ENCODE data around the gene BBS1. TPM values are rescaled to one million over a fixed set of nuclear protein-coding genes. Genes with fewer than 3 reads are reported as not detected.

Gene BBS1
- total RNA-seq, 1 donor from 2014 or later: 18.8 TPM

GRCh38 chr11:66529069-66529468 lies 18.6 kb downstream of the BBS1 start:
- Mint-ChIP-seq H3K4me1 (ENCODE audit: low read depth, unreplicated experiment) (no peaks in the 10 kb centered on the region), H3K27me3 (ENCODE audit: low read depth, unreplicated experiment) (no peaks in the 10 kb centered on the region), H3K9me3 (ENCODE audit: unreplicated experiment) (peaks cover 3% of the 10 kb centered on the region), H3K4me3 (ENCODE audit: unreplicated experiment) (no peak overlapping the region), H3K27ac (ENCODE audit: unreplicated experiment) (no peak overlapping the region), H3K36me3 (ENCODE audit: low read depth, unreplicated experiment) (peaks cover 15% of the 10 kb centered on the region)
- no peak for FAIRE-seq
- no peaks in the 10 kb centered on the region for H3K27me3 ChIP-seq (ENCODE audit: insufficient read depth, low read length)
- no peak overlapping the region for H3K4me3 ChIP-seq (ENCODE audit: insufficient read depth, low read depth, low read length)
- H3K27ac ChIP-seq (ENCODE audit: low read depth, low read length): no peak overlapping the region
- no peak for TF ChIP-seq EZH2 (IDR thresholded peaks at IDR 0.05; ENCODE audit: insufficient read depth, low read length)
- no peaks in the 10 kb centered on the region for H3K4me1 ChIP-seq (ENCODE audit: insufficient read depth, low read length)
- H3K79me2 ChIP-seq (ENCODE audit: insufficient read depth, low read length): no peaks in the 10 kb centered on the region
- H3K9me3 ChIP-seq (ENCODE audit: insufficient read depth, low read depth, low read length): no peaks in the 10 kb centered on the region
- H3K9ac ChIP-seq (ENCODE audit: low read length): no peak overlapping the region
- no peak for DNase-seq (ENCODE audit: low read depth)
- H3K36me3 ChIP-seq (ENCODE audit: insufficient read depth, low read length): no peaks in the 10 kb centered on the region
- no peak overlapping the region for H3K4me2 ChIP-seq (ENCODE audit: low read length)
- no peaks in the 10 kb centered on the region for H4K20me1 ChIP-seq (ENCODE audit: insufficient read depth, low read length)
- no peak overlapping the region for H2AFZ ChIP-seq (ENCODE audit: low read depth, low read length)

DNA sequence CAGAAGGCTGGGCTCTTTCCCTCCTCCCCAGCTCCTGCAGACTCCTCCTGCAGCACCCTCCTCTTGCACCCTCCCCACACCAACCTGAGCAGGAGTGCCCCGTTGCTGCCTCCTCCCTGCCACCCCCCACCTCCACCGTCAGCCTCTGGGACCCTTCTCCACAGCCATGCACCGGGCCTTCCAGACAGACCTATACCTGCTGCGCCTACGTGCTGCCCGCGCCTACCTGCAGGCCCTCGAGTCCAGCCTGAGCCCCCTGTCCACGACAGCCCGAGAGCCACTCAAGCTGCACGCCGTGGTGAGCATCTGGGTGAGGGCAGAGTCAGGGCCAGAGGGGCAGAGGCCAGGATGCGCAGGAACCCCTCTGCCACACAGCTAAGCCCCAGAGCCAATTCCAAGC lies 19.2 kb downstream of the BBS1 start:
- FAIRE-seq (no peak), DNase-seq (ENCODE audit: low read depth) (no peak)
- no peaks in the 10 kb centered on the region for H3K27me3 Mint-ChIP-seq (ENCODE audit: low read depth, unreplicated experiment)
- TF ChIP-seq, protein P1, sequence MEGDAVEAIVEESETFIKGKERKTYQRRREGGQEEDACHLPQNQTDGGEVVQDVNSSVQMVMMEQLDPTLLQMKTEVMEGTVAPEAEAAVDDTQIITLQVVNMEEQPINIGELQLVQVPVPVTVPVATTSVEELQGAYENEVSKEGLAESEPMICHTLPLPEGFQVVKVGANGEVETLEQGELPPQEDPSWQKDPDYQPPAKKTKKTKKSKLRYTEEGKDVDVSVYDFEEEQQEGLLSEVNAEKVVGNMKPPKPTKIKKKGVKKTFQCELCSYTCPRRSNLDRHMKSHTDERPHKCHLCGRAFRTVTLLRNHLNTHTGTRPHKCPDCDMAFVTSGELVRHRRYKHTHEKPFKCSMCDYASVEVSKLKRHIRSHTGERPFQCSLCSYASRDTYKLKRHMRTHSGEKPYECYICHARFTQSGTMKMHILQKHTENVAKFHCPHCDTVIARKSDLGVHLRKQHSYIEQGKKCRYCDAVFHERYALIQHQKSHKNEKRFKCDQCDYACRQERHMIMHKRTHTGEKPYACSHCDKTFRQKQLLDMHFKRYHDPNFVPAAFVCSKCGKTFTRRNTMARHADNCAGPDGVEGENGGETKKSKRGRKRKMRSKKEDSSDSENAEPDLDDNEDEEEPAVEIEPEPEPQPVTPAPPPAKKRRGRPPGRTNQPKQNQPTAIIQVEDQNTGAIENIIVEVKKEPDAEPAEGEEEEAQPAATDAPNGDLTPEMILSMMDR (IDR thresholded peaks at IDR 0.05; ENCODE audit: insufficient read depth, low read depth, low read length): no peak
- TF ChIP-seq EZH2 (IDR thresholded peaks at IDR 0.05; ENCODE audit: insufficient read depth, low read length): no peak
- Histone ChIP-seq H3K4me2 (ENCODE audit: low read length) (no peak overlapping the region), H3K9ac (ENCODE audit: low read length) (no peak overlapping the region), H3K27me3 (ENCODE audit: insufficient read depth, low read length) (no peaks in the 10 kb centered on the region), H2AFZ (ENCODE audit: low read depth, low read length) (no peak overlapping the region), H4K20me1 (ENCODE audit: insufficient read depth, low read length) (no peaks in the 10 kb centered on the region), H3K4me3 (ENCODE audit: insufficient read depth, low read depth, low read length) (no peak overlapping the region), H3K4me1 (ENCODE audit: insufficient read depth, low read length) (no peaks in the 10 kb centered on the region), H3K27ac (ENCODE audit: low read depth, low read length) (no peak overlapping the region), H3K9me3 (ENCODE audit: insufficient read depth, low read depth, low read length) (no peaks in the 10 kb centered on the region), H3K79me2 (ENCODE audit: insufficient read depth, low read length) (no peaks in the 10 kb centered on the region), H3K36me3 (ENCODE audit: insufficient read depth, low read length) (no peaks in the 10 kb centered on the region)
- H3K36me3 Mint-ChIP-seq (ENCODE audit: low read depth, unreplicated experiment): peaks cover 12% of the 10 kb centered on the region
- H3K27ac Mint-ChIP-seq (ENCODE audit: unreplicated experiment): no peak overlapping the region
- H3K9me3 Mint-ChIP-seq (ENCODE audit: unreplicated experiment): no peaks in the 10 kb centered on the region
- H3K4me1 Mint-ChIP-seq (ENCODE audit: low read depth, unreplicated experiment): no peaks in the 10 kb centered on the region
- H3K4me3 Mint-ChIP-seq (ENCODE audit: unreplicated experiment): no peak overlapping the region

DNA sequence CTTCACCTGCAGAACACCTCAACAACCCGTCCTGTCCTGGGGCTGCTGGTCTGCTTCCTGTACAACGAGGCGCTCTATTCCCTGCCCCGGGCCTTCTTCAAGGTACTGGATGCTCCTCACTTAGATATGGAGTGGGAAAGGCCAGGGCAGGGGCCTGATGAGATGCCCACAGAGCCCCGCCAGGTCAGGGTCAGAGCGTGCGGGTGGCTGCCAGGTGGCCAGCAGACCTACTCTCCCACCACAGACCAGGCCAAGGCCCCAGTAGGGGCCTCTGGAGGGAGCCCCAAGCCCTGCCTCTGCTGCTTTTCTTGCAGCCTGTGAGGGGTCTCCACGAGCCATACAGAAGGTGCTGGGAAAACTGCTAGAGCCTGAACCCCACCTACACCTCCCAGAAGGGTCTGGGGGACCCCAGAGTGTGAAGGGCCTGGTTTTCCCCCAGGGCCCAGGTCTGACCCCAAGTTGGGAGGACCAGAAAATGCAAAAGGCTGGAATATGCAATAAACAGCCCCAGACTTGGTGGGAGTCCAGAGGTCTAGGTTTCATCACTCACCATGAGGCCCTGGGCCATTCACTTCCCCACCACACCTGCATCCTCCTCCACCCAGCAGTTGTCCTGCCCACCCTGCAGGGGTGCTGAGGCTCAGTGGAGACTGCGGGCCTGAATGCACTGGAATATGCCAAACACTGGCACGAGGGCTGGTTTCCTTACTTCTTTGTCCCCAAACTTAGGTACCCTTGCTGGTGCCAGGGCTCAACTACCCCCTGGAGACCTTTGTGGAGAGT lies 20.7 kb downstream of the BBS1 start:
- FAIRE-seq (no peak), DNase-seq (ENCODE audit: low read depth) (no peak)
- Histone ChIP-seq H3K4me2 (ENCODE audit: low read length) (no peak overlapping the region), H4K20me1 (ENCODE audit: insufficient read depth, low read length) (no peaks in the 10 kb centered on the region), H3K4me1 (ENCODE audit: insufficient read depth, low read length) (no peaks in the 10 kb centered on the region), H3K27me3 (ENCODE audit: insufficient read depth, low read length) (no peaks in the 10 kb centered on the region), H3K27ac (ENCODE audit: low read depth, low read length) (no peak overlapping the region), H2AFZ (ENCODE audit: low read depth, low read length) (no peak overlapping the region), H3K36me3 (ENCODE audit: insufficient read depth, low read length) (no peaks in the 10 kb centered on the region), H3K4me3 (ENCODE audit: insufficient read depth, low read depth, low read length) (no peak overlapping the region), H3K9me3 (ENCODE audit: insufficient read depth, low read depth, low read length) (no peaks in the 10 kb centered on the region), H3K9ac (ENCODE audit: low read length) (no peak overlapping the region), H3K79me2 (ENCODE audit: insufficient read depth, low read length) (no peaks in the 10 kb centered on the region)
- Mint-ChIP-seq H3K4me1 (ENCODE audit: low read depth, unreplicated experiment) (no peaks in the 10 kb centered on the region), H3K4me3 (ENCODE audit: unreplicated experiment) (no peak overlapping the region), H3K36me3 (ENCODE audit: low read depth, unreplicated experiment) (peaks cover 14% of the 10 kb centered on the region), H3K27ac (ENCODE audit: unreplicated experiment) (no peak overlapping the region), H3K9me3 (ENCODE audit: unreplicated experiment) (no peaks in the 10 kb centered on the region), H3K27me3 (ENCODE audit: low read depth, unreplicated experiment) (no peaks in the 10 kb centered on the region)
- no peak for TF ChIP-seq EZH2 (IDR thresholded peaks at IDR 0.05; ENCODE audit: insufficient read depth, low read length)
- TF ChIP-seq, protein P1 (IDR thresholded peaks at IDR 0.05; ENCODE audit: insufficient read depth, low read depth, low read length): no peak

Data from astrocyte (in vitro differentiated cells and primary cell).